HEK293T (cell line): ENCODE data around the gene ERFL.
A peak's percentile ranks its signal among the peaks of the same experiment; 100 is the strongest.

Experiments used
- CTCF ChIA-PET: fragments of 350-600 bp; formaldehyde crosslinking; extraction: SDS; loops from one replicate; lab custom pipeline; 2021; ENCODE audit warnings: antibody characterized with exemption, inconsistent platforms; lab: Yijun Ruan, JAX
- POLR2A ChIA-PET: fragments of 350-600 bp; formaldehyde crosslinking; extraction: SDS; loops from one replicate; lab custom pipeline; 2020; ENCODE audit warnings: antibody characterized with exemption, inconsistent platforms; lab: Yijun Ruan, JAX
- DNase-seq: peaks from one replicate; pipeline ENCODE4 v3.0.0; 2012; ENCODE audit warnings: mixed read lengths; ENCODE audit errors: extremely low spot score
- ARNT ChIP-seq: fragments of 450-650 bp; IDR thresholded peaks from 2 replicates; pipeline ENCODE4 v1.6.1; 2017; ENCODE audit warnings: mild to moderate bottlenecking
- BHLHE40 ChIP-seq: fragments of 450-650 bp; IDR thresholded peaks from 2 replicates; pipeline ENCODE4 v1.6.1; 2016; ENCODE audit warnings: mild to moderate bottlenecking, moderate library complexity, borderline replicate concordance
- CTBP1 ChIP-seq: fragments of 450-650 bp; IDR thresholded peaks from 2 replicates; pipeline ENCODE4 v1.6.1; 2016; ENCODE audit warnings: borderline replicate concordance
- ELF4 ChIP-seq: fragments of 450-650 bp; IDR thresholded peaks from 2 replicates; pipeline ENCODE4 v1.6.1; 2017; ENCODE audit warnings: antibody characterized with exemption
- FOXA1 ChIP-seq: fragments of 450-650 bp; IDR thresholded peaks from 2 replicates; pipeline ENCODE4 v1.6.1; 2016; ENCODE audit warnings: mild to moderate bottlenecking
- FOXK2 ChIP-seq: fragments of 450-650 bp; IDR thresholded peaks from 2 replicates; pipeline ENCODE4 v1.6.1; 2016; ENCODE audit warnings: mild to moderate bottlenecking
- FOXM1 ChIP-seq: fragments of 450-650 bp; IDR thresholded peaks from 2 replicates; pipeline ENCODE4 v1.6.1; 2017; ENCODE audit warnings: mild to moderate bottlenecking, borderline replicate concordance
- HDGF ChIP-seq: fragments of 450-650 bp; IDR thresholded peaks from 2 replicates; pipeline ENCODE4 v1.6.1; 2017; ENCODE audit warnings: antibody characterized with exemption, borderline replicate concordance
- L3MBTL2 ChIP-seq: fragments of 450-650 bp; conservative IDR thresholded peaks from 2 replicates; pipeline ENCODE4 v1.6.1; 2016; ENCODE audit warnings: mild to moderate bottlenecking
- LEF1 ChIP-seq: fragments of 450-650 bp; IDR thresholded peaks from 2 replicates; pipeline ENCODE4 v1.6.1; 2017; ENCODE audit warnings: mild to moderate bottlenecking, borderline replicate concordance
- NFRKB ChIP-seq: fragments of 450-650 bp; IDR thresholded peaks from 2 replicates; pipeline ENCODE4 v1.6.1; 2016; ENCODE audit warnings: mild to moderate bottlenecking, moderate library complexity
- SP1 ChIP-seq: fragments of 450-650 bp; IDR thresholded peaks from 2 replicates; pipeline ENCODE4 v1.6.1; 2017
- SUZ12 ChIP-seq: fragments of 450-650 bp; IDR thresholded peaks from 2 replicates; pipeline ENCODE4 v1.6.1; 2016; ENCODE audit warnings: mild to moderate bottlenecking
- TARDBP ChIP-seq: fragments of 450-650 bp; IDR thresholded peaks from 2 replicates; pipeline ENCODE4 v1.6.1; 2016
- ZNF384 ChIP-seq: fragments of 450-650 bp; IDR thresholded peaks from 2 replicates; pipeline ENCODE4 v1.6.1; 2016
- TF ChIP-seq, protein P1 (sequence below): fragments of 450-650 bp; IDR thresholded peaks from 2 replicates; pipeline ENCODE4 v1.6.1; 2016

ERFL gene

DNA sequence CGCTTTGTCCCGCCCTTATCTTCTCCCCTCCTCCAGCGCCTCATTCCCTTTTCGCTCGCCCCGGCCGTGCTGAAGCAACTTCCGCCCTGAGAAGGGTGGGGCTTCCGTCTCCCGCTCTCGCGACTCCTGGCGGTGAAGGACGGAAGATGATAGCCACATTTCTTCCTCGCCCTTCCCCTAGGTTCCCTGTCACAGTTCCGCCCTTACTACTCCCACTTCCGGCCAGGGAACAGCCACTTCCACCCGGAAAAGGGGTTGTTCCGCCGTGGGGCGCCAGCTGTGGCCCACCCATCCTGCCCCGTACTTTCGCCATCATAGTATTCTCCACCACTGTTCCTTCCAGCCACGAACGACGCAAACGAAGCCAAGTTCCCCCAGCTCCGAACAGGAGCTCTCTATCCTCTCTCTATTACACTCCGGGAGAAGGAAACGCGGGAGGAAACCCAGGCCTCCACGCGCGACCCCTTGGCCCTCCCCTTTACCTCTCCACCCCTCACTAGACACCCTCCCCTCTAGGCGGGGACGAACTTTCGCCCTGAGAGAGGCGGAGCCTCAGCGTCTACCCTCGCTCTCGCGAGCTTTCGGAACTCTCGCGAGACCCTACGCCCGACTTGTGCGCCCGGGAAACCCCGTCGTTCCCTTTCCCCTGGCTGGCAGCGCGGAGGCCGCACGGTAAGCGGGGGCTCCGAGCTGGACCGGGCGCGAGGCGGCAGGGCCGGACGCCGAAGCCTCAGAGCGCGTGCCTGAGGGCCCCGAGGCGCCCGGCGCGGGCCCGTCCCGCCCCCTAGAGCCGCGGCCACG, 68.4 kb downstream of the ERFL start, which contains the start of gene RPS19:
Gene RPS19 (plus strand): TSS at position 638 of the 801 bp plus-strand sequence. CDS start 520 bp downstream, outside the sequence.
- peak; percentile 97 for DNase-seq
- CTCF ChIA-PET, result interaction anchor here (0.6 to 0.7 kb wide), 2 partner anchors 12 to 43 kb away, joined by 3 read pairs; no protein-coding TSS in a partner anchor
- POLR2A ChIA-PET, result interaction anchor here (0.7 to 3.6 kb wide), 26 partner anchors 9 to 495 kb away, joined by 3 to 43 read pairs (median 4); partner anchors contain the start of genes B9D2 and RABAC1
- TF ChIP-seq LEF1 (peak; percentile 91; the same call in 1 of the 2 replicates), L3MBTL2 (0 out of 2 replicates have a peak, but pooled peaks have one; percentile 35), ARNT (peak; percentile 60), SP1 (peak; percentile 95), TARDBP (peak; percentile 99), HDGF (no peak), FOXA1 (no peak), FOXM1 (peak; percentile 58; the same call in 1 of the 2 replicates), ELF4 (peak; percentile 95)
- TF ChIP-seq, protein P1, sequence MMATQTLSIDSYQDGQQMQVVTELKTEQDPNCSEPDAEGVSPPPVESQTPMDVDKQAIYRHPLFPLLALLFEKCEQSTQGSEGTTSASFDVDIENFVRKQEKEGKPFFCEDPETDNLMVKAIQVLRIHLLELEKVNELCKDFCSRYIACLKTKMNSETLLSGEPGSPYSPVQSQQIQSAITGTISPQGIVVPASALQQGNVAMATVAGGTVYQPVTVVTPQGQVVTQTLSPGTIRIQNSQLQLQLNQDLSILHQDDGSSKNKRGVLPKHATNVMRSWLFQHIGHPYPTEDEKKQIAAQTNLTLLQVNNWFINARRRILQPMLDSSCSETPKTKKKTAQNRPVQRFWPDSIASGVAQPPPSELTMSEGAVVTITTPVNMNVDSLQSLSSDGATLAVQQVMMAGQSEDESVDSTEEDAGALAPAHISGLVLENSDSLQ, result peak; percentile 69; the same call in 1 of the 2 replicates

DNA sequence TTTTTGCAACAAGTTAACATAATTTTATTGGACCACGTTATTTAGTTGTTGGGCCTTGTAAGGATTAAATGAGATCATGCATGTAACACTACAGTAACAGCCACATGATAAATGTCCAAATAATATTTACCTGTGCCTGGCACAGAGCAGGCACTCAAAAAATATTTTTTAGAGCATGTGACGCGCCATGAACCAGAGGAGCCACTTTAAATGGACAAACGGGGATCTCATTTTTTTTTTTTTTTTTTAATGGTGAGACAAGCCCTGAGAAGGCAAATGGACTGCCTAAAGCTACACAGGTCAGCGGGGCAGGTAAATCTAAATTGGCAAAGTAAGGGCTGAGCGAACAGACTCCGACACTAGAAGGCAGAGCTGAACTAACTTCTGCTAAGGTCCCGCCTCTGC, 69.0 kb downstream of the ERFL start:
- TF ChIP-seq HDGF (no peak), ZNF384 (no peak), TARDBP (no peak), FOXA1 (no peak), L3MBTL2 (no peak), NFRKB (no peak), ELF4 (no peak), LEF1 (no peak), CTBP1 (no peak), BHLHE40 (no peak), ARNT (no peak), FOXM1 (no peak), SUZ12 (no peak), SP1 (no peak), FOXK2 (no peak)
- no peak for DNase-seq
- ChIA-PET POLR2A (interaction anchor here (0.8 to 3.6 kb wide), 19 partner anchors 10 to 495 kb away, joined by 3 to 43 read pairs (median 5); partner anchors contain the start of genes B9D2 and RABAC1), CTCF (interaction anchor here (0.7 kb wide), 1 partner anchor 11 kb away, joined by 3 read pairs; no protein-coding TSS in a partner anchor)
